IPS-18c (cell line): Measurements from ENCODE around the gene MATN3.
"Not testable (repeated sequence)": the region's sequence is repeated elsewhere in the genome, so short reads cannot be mapped to it uniquely, and the experiment has no call there.

Experiments
- H3K4me3 ChIP-seq: 2 replicates; pipeline ENCODE4 v1.7.0; 2013; ENCODE audit warnings: low read depth, mild to moderate bottlenecking, low read length, moderate library complexity; ENCODE audit not compliant: insufficient read depth
- H3K9me3 ChIP-seq: one replicate; pipeline ENCODE4 v1.6.1; 2013; ENCODE audit warnings: mild to moderate bottlenecking, low read length, moderate library complexity; ENCODE audit not compliant: control insufficient read depth, insufficient read depth

MATN3 gene

GRCh38 chr2:20012282-20013125, at the start of gene MATN3:
Gene MATN3, minus strand, starts transcription at chr2:20012668. Its CDS starts 37 bp downstream, at chr2:20012631.
- no peaks in the 10 kb centered on the region for H3K9me3 ChIP-seq

GRCh38 chr2:20061940-20062339, 49.5 kb upstream of the MATN3 start:
- H3K9me3 ChIP-seq, result no peaks in the 10 kb centered on the region
- no peak overlapping the region for H3K4me3 ChIP-seq

More at GRCh38 chr2:20012282-20013125, at the start of gene MATN3:
- H3K4me3 ChIP-seq, result peak within 1 kb of the TSS; percentile 59

GRCh38 chr2:20061476-20061875, 49.0 kb upstream of the MATN3 start:
- no peak overlapping the region for H3K4me3 ChIP-seq
- H3K9me3 ChIP-seq, result no peaks in the 10 kb centered on the region

GRCh38 chr2:20060106-20060505, 47.6 kb upstream of the MATN3 start:
- H3K4me3 ChIP-seq, result no peak overlapping the region
- H3K9me3 ChIP-seq, result no peaks in the 10 kb centered on the region

- no peaks in the 10 kb centered on the region for H3K9me3 ChIP-seq
- no peak overlapping the region for H3K4me3 ChIP-seq
Observed at GRCh38 chr2:20057268-20057667, 44.8 kb upstream of the MATN3 start.

GRCh38 chr2:20054931-20055330, 42.5 kb upstream of the MATN3 start:
- H3K4me3 ChIP-seq, result no peak overlapping the region
- no peaks in the 10 kb centered on the region for H3K9me3 ChIP-seq

- Histone ChIP-seq H3K9me3 (no peaks in the 10 kb centered on the region), H3K4me3 (no peak overlapping the region)
Observed at GRCh38 chr2:20054119-20054518, 41.7 kb upstream of the MATN3 start.

- H3K4me3 ChIP-seq, result peak overlapping the region; percentile 77; the same call in 1 of the 2 replicates
- no peaks in the 10 kb centered on the region for H3K9me3 ChIP-seq
Observed at GRCh38 chr2:20052861-20053281, 40.4 kb upstream of the MATN3 start.

- Histone ChIP-seq H3K4me3 (peak overlapping the region; percentile 77), H3K9me3 (no peaks in the 10 kb centered on the region)
Observed at GRCh38 chr2:20052229-20052851, 39.9 kb upstream of the MATN3 start.

GRCh38 chr2:20051532-20052228, 39.2 kb upstream of the MATN3 start, which contains the start of gene LAPTM4A:
Gene LAPTM4A, minus strand, starts transcription at chr2:20051628. Its CDS starts 108 bp downstream, at chr2:20051520.
- no peaks in the 10 kb centered on the region for H3K9me3 ChIP-seq

GRCh38 chr2:20050646-20051531, 38.4 kb upstream of the MATN3 start:
- peak overlapping the region; percentile 85 for H3K4me3 ChIP-seq
- no peaks in the 10 kb centered on the region for H3K9me3 ChIP-seq

More at GRCh38 chr2:20051532-20052228, 39.2 kb upstream of the MATN3 start, which contains the start of gene LAPTM4A:
- peak within 1 kb of the TSS; percentile 85 for H3K4me3 ChIP-seq

- Histone ChIP-seq H3K9me3 (no peaks in the 10 kb centered on the region), H3K4me3 (peak overlapping the region; percentile 85)
Observed at GRCh38 chr2:20050104-20050645, 37.7 kb upstream of the MATN3 start.

GRCh38 chr2:20049637-20050036, 37.2 kb upstream of the MATN3 start:
- Histone ChIP-seq H3K4me3 (peak overlapping the region; percentile 85), H3K9me3 (no peaks in the 10 kb centered on the region)

- Histone ChIP-seq H3K9me3 (no peaks in the 10 kb centered on the region), H3K4me3 (peak overlapping the region; percentile 85; the same call in 1 of the 2 replicates)
Observed at GRCh38 chr2:20048488-20049448, 36.3 kb upstream of the MATN3 start.

- H3K4me3 ChIP-seq, H3K9me3 ChIP-seq: not testable (repeated sequence)
Observed at GRCh38 chr2:20045712-20046292, 33.3 kb upstream of the MATN3 start.
